Gastrocnemius medialis (tissue), 4 donors: Measurements from ENCODE around the gene EIF2AK2. TPM values are rescaled to one million over a fixed set of nuclear protein-coding genes. Genes with fewer than 3 reads are reported as not detected.
A peak's percentile ranks its signal among the peaks of the same experiment; 100 is the strongest.

ENCODE experiments used
- ATAC-seq, 2 donors: fragments of 150-250 bp; one replicate each; pipeline ENCODE4 v1.9.1; 2016
- DNase-seq, 2 donors: peaks; one replicate each; pipeline ENCODE4 v3.0.0-alpha.2; 2019
- H3K27ac ChIP-seq, 4 donors: fragments of 200-600 bp; sonication (generic); 1 replicate in 1 of 4; 2 replicates in 3 of 4; pipeline ENCODE4 v1.5.1; 2016 to 2018; ENCODE audit warnings: mild to moderate bottlenecking in 2 of 4, moderate library complexity in 1 of 4
- H3K27me3 ChIP-seq, 3 donors: fragments of 200-600 bp; sonication (generic) in 2 of 3; 1 replicate in 1 of 3; 2 replicates in 2 of 3; pipeline versions ENCODE4 v1.5.1 to v1.6.0; 2016 to 2019; ENCODE audit warnings: mild to moderate bottlenecking in 1 of 3, moderate library complexity in 1 of 3
- H3K36me3 ChIP-seq, 2 donors: fragments of 200-600 bp; sonication (generic) in 1 of 2; one replicate each; pipeline ENCODE4 v1.5.1; 2017 to 2018
- H3K4me1 ChIP-seq, 2 donors: fragments of 200-600 bp; sonication (generic) in 1 of 2; one replicate each; pipeline ENCODE4 v1.5.1; 2016 to 2017; ENCODE audit warnings: mild to moderate bottlenecking in 2 of 2
- H3K4me3 ChIP-seq, 4 donors: fragments of 200-600 bp; sonication (generic) in 3 of 4; 1 replicate in 1 of 4; 2 replicates in 3 of 4; pipeline ENCODE4 v1.5.1; 2016 to 2019; ENCODE audit warnings: mild to moderate bottlenecking in 2 of 4
- H3K9me3 ChIP-seq, 3 donors: fragments of 200-600 bp; sonication (generic) in 2 of 3; 1 replicate in 1 of 3; 2 replicates in 2 of 3; pipeline ENCODE4 v1.5.1; 2016 to 2019
- POLR2A ChIP-seq, 2 donors: fragments of 450-650 bp; IDR thresholded peaks; one replicate each; pipeline ENCODE4 v1.6.1; 2017; ENCODE audit warnings: antibody characterized with exemption in 2 of 2, mild to moderate bottlenecking in 2 of 2, moderate library complexity in 2 of 2
- in situ Hi-C, 4 donors: fragments of 200-750 bp; cut with MboI; loops; one replicate each; pipeline versions ENCODE4 v1.15.0 to v1.8.0; 2017; ENCODE audit warnings: low sequenced_read_pairs in 4 of 4
- intact Hi-C: fragments of 100-400 bp; cut with DNase I; formaldehyde crosslinking; loops from one replicate; pipeline ENCODE4 v1.15.1; 2023; ENCODE audit warnings: low total_unique reads
- total RNA-seq, 4 donors: library from RNA; depleted of rRNA; stranded (reverse); fragments of >200 nt; gene quantifications; one replicate each; pipeline versions ENCODE4 v1.1.0 to v1.2.3, GENCODE V29; 2016
- TF ChIP-seq, protein P1 (sequence below), 5 experiments: fragments of 450-650 bp in 3 of 5; fragments of 200-600 bp in 2 of 5; sonication (generic) in 2 of 5; IDR thresholded peaks in 4 of 5; conservative IDR thresholded peaks in 1 of 5; 1 replicate in 4 of 5; 2 replicates in 1 of 5; pipeline ENCODE4 v1.5.1; 2016 to 2019; ENCODE audit warnings: antibody characterized with exemption in 5 of 5, mild to moderate bottlenecking in 3 of 5, moderate library complexity in 3 of 5

Gene EIF2AK2
- total RNA-seq, 4 donors from 2014 or later: 3.9 to 11.0 (median 6.9) TPM

- Histone ChIP-seq H3K4me1 (peaks cover 0 to 4% of the 10 kb centered on the region in 2 donors), H3K36me3 (peaks cover 2 to 36% of the 10 kb centered on the region in 2 donors), H3K27me3 (no peaks in the 10 kb centered on the region), H3K27ac (no peak overlapping the region), H3K4me3 (no peak overlapping the region), H3K9me3 (no peaks in the 10 kb centered on the region)
- in situ Hi-C loops (no loop called here), intact Hi-C loops (no loop called here)
- DNase-seq: no peak
- no peak for TF ChIP-seq POLR2A (IDR thresholded peaks at IDR 0.05)
- TF ChIP-seq, protein P1, sequence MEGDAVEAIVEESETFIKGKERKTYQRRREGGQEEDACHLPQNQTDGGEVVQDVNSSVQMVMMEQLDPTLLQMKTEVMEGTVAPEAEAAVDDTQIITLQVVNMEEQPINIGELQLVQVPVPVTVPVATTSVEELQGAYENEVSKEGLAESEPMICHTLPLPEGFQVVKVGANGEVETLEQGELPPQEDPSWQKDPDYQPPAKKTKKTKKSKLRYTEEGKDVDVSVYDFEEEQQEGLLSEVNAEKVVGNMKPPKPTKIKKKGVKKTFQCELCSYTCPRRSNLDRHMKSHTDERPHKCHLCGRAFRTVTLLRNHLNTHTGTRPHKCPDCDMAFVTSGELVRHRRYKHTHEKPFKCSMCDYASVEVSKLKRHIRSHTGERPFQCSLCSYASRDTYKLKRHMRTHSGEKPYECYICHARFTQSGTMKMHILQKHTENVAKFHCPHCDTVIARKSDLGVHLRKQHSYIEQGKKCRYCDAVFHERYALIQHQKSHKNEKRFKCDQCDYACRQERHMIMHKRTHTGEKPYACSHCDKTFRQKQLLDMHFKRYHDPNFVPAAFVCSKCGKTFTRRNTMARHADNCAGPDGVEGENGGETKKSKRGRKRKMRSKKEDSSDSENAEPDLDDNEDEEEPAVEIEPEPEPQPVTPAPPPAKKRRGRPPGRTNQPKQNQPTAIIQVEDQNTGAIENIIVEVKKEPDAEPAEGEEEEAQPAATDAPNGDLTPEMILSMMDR (IDR thresholded peaks at IDR 0.05 in 4 of 5, conservative IDR thresholded peaks at IDR 0.05 in 1 of 5): no peak
- ATAC-seq: no peak
These were observed 10.7 kb downstream of the EIF2AK2 start for GRCh38 chr2:37146062-37146461.

DNA sequence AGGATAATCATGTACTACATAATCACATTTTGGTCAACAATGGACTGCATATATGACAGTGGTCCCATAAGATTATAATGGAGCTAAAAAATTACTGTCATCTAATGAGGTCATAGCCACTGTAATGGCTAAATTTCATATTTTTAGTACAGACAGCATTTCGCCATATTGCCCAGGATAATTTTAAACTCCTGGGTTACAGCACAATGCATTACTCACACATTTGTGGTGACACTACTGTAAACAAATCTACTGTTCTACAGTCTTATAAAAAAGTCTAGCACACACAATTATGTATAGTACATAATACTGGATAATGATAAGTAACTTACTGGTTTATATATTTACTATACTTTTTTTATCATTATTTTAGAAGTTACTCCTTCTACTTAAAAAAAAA lies 12.8 kb downstream of the EIF2AK2 start:
- H3K36me3 ChIP-seq: peaks cover 2 to 43% of the 10 kb centered on the region in 2 donors
- TF ChIP-seq, protein P1 (IDR thresholded peaks at IDR 0.05 in 4 of 5, conservative IDR thresholded peaks at IDR 0.05 in 1 of 5): no peak
- TF ChIP-seq POLR2A (IDR thresholded peaks at IDR 0.05): no peak

GRCh38 chr2:37142546-37142945 lies 14.2 kb downstream of the EIF2AK2 start:
- in situ Hi-C loops: no loop called here
- no peak overlapping the region for H3K27ac ChIP-seq
- peaks cover 2 to 49% of the 10 kb centered on the region in 2 donors for H3K36me3 ChIP-seq
- ATAC-seq: no peak
- no peaks in the 10 kb centered on the region for H3K9me3 ChIP-seq
- no peaks in the 10 kb centered on the region for H3K27me3 ChIP-seq
- H3K4me3 ChIP-seq: no peak overlapping the region
- TF ChIP-seq POLR2A (IDR thresholded peaks at IDR 0.05): no peak
- TF ChIP-seq, protein P1 (IDR thresholded peaks at IDR 0.05 in 4 of 5, conservative IDR thresholded peaks at IDR 0.05 in 1 of 5): no peak
- intact Hi-C loops: no loop called here
- H3K4me1 ChIP-seq: no peaks in the 10 kb centered on the region
- DNase-seq: no peak

More for the DNA sequence above, 12.8 kb downstream of the EIF2AK2 start:
- ATAC-seq: no peak
- Histone ChIP-seq H3K4me3 (no peak overlapping the region), H3K9me3 (no peaks in the 10 kb centered on the region), H3K4me1 (no peaks in the 10 kb centered on the region), H3K27me3 (no peaks in the 10 kb centered on the region), H3K27ac (no peak overlapping the region)
- intact Hi-C loops: no loop called here
- in situ Hi-C loops: no loop called here
- DNase-seq: no peak

DNA sequence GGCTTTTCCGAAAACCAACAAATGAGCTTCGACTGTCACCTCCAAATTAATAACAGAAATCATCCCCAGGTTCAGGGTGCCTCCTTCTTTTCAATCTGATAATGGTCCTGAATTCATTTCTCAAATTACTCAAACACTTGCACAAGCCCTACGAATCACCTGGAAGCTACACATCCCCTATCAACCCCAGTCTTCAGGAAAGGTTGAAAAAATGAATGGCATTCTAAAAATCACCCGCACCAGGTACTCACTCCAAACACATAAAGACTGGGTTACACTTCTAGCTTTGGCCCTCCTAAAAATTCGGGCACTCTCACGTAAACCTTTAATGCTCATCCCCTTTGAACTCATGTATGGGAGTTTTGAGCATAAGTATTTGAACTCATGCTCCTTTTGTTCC lies 23.9 kb downstream of the EIF2AK2 start:
- intact Hi-C loops: no loop called here
- no peaks in the 10 kb centered on the region for H3K9me3 ChIP-seq
- no peaks in the 10 kb centered on the region for H3K27me3 ChIP-seq
- H3K4me3 ChIP-seq: no peak overlapping the region
- no peak overlapping the region for H3K27ac ChIP-seq
- no peak for TF ChIP-seq POLR2A (IDR thresholded peaks at IDR 0.05)
- TF ChIP-seq, protein P1 (IDR thresholded peaks at IDR 0.05 in 4 of 5, conservative IDR thresholded peaks at IDR 0.05 in 1 of 5): no peak
- H3K36me3 ChIP-seq: peaks cover 0 to 61% of the 10 kb centered on the region in 2 donors
- ATAC-seq (no peak), DNase-seq (no peak)
- in situ Hi-C loops: no loop called here
- no peaks in the 10 kb centered on the region for H3K4me1 ChIP-seq

DNA sequence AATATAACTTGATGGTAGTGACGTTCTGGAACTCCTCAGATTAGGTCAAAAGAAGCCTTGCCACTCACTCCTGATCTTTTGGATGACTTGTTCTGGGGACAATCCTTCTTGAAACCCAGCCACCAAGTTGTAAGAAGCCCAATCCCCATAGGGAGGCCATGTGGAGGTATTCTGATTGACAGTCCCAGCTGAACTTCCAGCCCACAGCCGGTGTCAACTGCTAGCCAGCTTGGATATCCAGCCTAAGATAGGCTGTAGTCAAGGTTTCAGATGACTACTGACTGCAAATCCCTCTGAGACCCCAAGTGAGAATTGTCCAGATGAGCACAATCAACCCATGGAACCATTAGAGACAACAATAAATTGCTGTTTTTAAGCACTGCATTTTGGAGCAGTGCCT lies 31.4 kb downstream of the EIF2AK2 start:
- Histone ChIP-seq H3K9me3 (no peaks in the 10 kb centered on the region), H3K27me3 (no peaks in the 10 kb centered on the region), H3K4me1 (no peaks in the 10 kb centered on the region), H3K4me3 (no peak overlapping the region), H3K36me3 (peaks cover 0 to 20% of the 10 kb centered on the region in 2 donors), H3K27ac (peak overlapping the region in 1 of 4 donors; percentile 36)
- intact Hi-C loops (no loop called here), in situ Hi-C loops (no loop called here)
- TF ChIP-seq, protein P1 (IDR thresholded peaks at IDR 0.05 in 4 of 5, conservative IDR thresholded peaks at IDR 0.05 in 1 of 5): no peak
- no peak for TF ChIP-seq POLR2A (IDR thresholded peaks at IDR 0.05)
- peak in 1 of 2 donors; percentile 32 for DNase-seq
- ATAC-seq: peak in 1 of 2 donors; percentile 68
